ENCODE results near the gene PTDSS2. TPM values are rescaled to one million over a fixed set of nuclear protein-coding genes. Genes with fewer than 3 reads are reported as not detected.

PTDSS2 gene
- total and polyA plus RNA-seq, 9 of the 15 experiments (the other 6 are each of a cell fraction or from before 2014, with no cell fraction given) = 0.45 to 53.9 (median 17.2) TPM

DNA sequence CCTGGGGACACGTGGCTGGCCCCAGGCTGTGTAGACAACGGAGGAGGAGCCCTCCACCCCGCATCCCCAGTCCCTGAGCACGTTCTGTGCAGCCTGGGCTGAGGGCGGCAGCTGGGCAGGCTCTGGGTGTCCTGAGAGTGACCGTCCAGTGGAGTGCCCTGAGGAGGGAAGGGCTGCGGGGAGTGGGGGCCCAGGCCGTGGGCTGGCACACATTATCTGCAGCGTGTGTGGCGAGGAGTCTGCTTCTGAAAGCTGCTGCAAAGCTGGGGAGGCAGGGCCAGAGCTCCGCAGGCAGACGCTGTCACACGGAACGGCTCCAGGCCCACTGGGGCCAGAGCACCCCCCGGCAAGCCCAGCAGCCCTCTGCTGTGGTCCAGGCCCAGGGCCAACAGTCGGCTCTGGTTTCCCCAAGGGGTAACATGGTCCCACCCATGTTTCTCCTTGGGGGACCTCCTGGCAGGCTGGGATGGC, 7.4 kb upstream of the PTDSS2 start:
- in situ Hi-C loops (cut with MboI) (no loop called here), intact Hi-C loops (cut with micrococcal nuclease) (loop anchor here (5.0 kb wide), 1 partner anchor 75 kb away; no protein-coding TSS in a partner anchor)
- POLR2A ChIA-PET = no interaction called here
- Histone ChIP-seq H3K9me1 (ENCODE audit: control insufficient read depth, insufficient read depth, low read length) (no peaks in the 10 kb centered on the region), H3K27me3 (ENCODE audit: control insufficient read depth in 2 of 2, insufficient read depth in 2 of 2, low read length in 2 of 2) (no peaks in the 10 kb centered on the region), H3K9ac (ENCODE audit: insufficient read depth in 1 of 2, low read depth in 2 of 2, low read length in 2 of 2) (peak overlapping the region in 1 of 2 experiments; percentile 72; a peak in 2 of 4 replicates), H2AFZ (ENCODE audit: low read depth, low read length) (peak overlapping the region; percentile 10; the same call in 1 of the 2 replicates), H3K27ac (ENCODE audit: extremely low read depth, low read depth, low read length) (no peak overlapping the region), H4K20me1 (replicated peaks; ENCODE audit: control insufficient read depth, insufficient read depth, low read length) (no peaks in the 10 kb centered on the region), H3K4me3 (no peak overlapping the region), H3K4me1 (replicated peaks in 1 of 2; ENCODE audit: control insufficient read depth in 2 of 2, insufficient read depth in 2 of 2, low read length in 2 of 2) (peaks cover 18 to 78% of the 10 kb centered on the region in 2 experiments; a peak in 4 of 5 replicates), H3K36me3 (ENCODE audit: control insufficient read depth, insufficient read depth, low read length) (no peaks in the 10 kb centered on the region), H3K79me2 (ENCODE audit: control insufficient read depth, insufficient read depth, low read length) (no peaks in the 10 kb centered on the region), H3K9me3 (replicated peaks; ENCODE audit: control insufficient read depth, insufficient read depth, low read depth, low read length) (no peaks in the 10 kb centered on the region), H3K4me2 (ENCODE audit: insufficient read depth, low read length) (no peak overlapping the region)
- FAIRE-seq (no peak), ATAC-seq (no peak), DNase-seq (ENCODE audit: extremely low read depth in 1 of 4, low spot score in 3 of 4) (peak in 1 of 4 experiments; percentile 15)
- no peak for TF ChIP-seq ZSCAN32 (CRISPR knock-in tag; IDR thresholded peaks at IDR 0.05)
- TF ChIP-seq HDAC2 (IDR thresholded peaks at IDR 0.05) = no peak
- TF ChIP-seq HEY1 (CRISPR knock-in tag; IDR thresholded peaks at IDR 0.05; ENCODE audit: borderline replicate concordance) = no peak
- TF ChIP-seq ZBTB8A (IDR thresholded peaks at IDR 0.05; ENCODE audit: partially characterized antibody) = no peak
- TF ChIP-seq SMARCB1 (IDR thresholded peaks at IDR 0.05; ENCODE audit: insufficient read length, low read depth) = no peak
- CTCF ChIA-PET (ENCODE audit: low intra/inter-chr PET ratio) = no interaction called here
- WGBS (ENCODE audit: insufficient coverage, low coverage, missing lambda C conversion rate) = 76% methylated on average over 10 of the region's 16 CpGs
- no TSS peak for BruUV-seq (replicated peaks)

DNA sequence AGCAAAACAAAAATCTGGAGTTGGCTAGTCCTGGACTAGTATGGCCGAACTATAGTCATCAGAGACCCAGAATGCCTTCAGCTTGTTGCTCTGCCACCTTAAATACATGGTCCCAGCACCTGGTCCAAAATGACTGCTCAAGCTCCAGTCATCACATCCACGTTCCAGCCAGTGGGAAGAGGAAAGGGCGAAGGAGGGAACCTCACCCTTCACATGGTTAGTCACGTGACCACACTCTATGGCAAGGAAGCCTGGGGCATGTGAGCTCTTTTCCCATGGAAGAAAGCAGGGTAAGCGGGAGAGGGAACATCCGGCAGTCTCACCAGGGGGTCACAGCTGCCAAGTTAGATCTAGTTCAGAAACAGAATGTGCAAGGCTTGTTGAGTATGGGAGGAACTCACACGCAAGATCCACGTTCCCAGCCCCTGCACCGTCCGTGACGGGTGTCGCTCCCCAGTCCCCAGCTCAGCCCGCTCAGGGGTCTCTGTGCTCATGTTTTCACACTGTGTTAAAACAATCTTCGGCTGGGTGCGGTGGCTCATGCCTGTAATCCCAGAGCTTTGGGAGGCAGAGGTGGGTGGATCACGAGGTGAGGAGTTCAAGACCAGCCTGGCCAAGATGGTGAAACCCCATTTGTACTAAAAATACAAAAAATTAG, 6.4 kb upstream of the PTDSS2 start:
- H3K9me3 ChIP-seq (replicated peaks; ENCODE audit: control insufficient read depth, insufficient read depth, low read depth, low read length) = no peaks in the 10 kb centered on the region
- FAIRE-seq (peak; percentile 72), ATAC-seq (no peak), DNase-seq (ENCODE audit: extremely low read depth in 1 of 4, low spot score in 3 of 4) (no peak)
- peak overlapping the region; percentile 15 for H2AFZ ChIP-seq (ENCODE audit: low read depth, low read length)
- no TSS peak for BruUV-seq (replicated peaks)
- no peak overlapping the region for H3K27ac ChIP-seq (ENCODE audit: extremely low read depth, low read depth, low read length)
- H3K4me2 ChIP-seq (ENCODE audit: insufficient read depth, low read length) = no peak overlapping the region
- POLR2A ChIA-PET = no interaction called here
- intact Hi-C loops (cut with micrococcal nuclease) = loop anchor here (5.0 kb wide), 1 partner anchor 74 kb away; no protein-coding TSS in a partner anchor
- in situ Hi-C loops (cut with MboI) = no loop called here
- no peaks in the 10 kb centered on the region for H3K9me1 ChIP-seq (ENCODE audit: control insufficient read depth, insufficient read depth, low read length)
- 74% methylated on average over 15 of the region's 16 CpGs for WGBS (ENCODE audit: insufficient coverage, low coverage, missing lambda C conversion rate)
- H3K9ac ChIP-seq (ENCODE audit: insufficient read depth in 1 of 2, low read depth in 2 of 2, low read length in 2 of 2) = peak overlapping the region in 1 of 2 experiments; percentile 6; a peak in 2 of 4 replicates
- no peaks in the 10 kb centered on the region for H4K20me1 ChIP-seq (replicated peaks; ENCODE audit: control insufficient read depth, insufficient read depth, low read length)
- H3K4me3 ChIP-seq = no peak overlapping the region
- CTCF ChIA-PET (ENCODE audit: low intra/inter-chr PET ratio) = no interaction called here
- peaks cover 19 to 79% of the 10 kb centered on the region in 2 experiments; a peak in 4 of 5 replicates for H3K4me1 ChIP-seq (replicated peaks in 1 of 2; ENCODE audit: control insufficient read depth in 2 of 2, insufficient read depth in 2 of 2, low read length in 2 of 2)
- H3K27me3 ChIP-seq (ENCODE audit: control insufficient read depth in 2 of 2, insufficient read depth in 2 of 2, low read length in 2 of 2) = no peaks in the 10 kb centered on the region
- peaks cover 4% of the 10 kb centered on the region for H3K79me2 ChIP-seq (ENCODE audit: control insufficient read depth, insufficient read depth, low read length)
- H3K36me3 ChIP-seq (ENCODE audit: control insufficient read depth, insufficient read depth, low read length) = no peaks in the 10 kb centered on the region
- TF ChIP-seq MECOM (CRISPR knock-in tag; IDR thresholded peaks at IDR 0.05) = peak; percentile 40; the same call in 1 of the 2 replicates
- TF ChIP-seq TEAD1 (CRISPR knock-in tag; IDR thresholded peaks at IDR 0.05) = 0 out of 4 replicates have a peak, but pooled peaks of 1 of the 2 experiments have one; percentile 18
- TF ChIP-seq RAD51 (IDR thresholded peaks at IDR 0.05; ENCODE audit: borderline replicate concordance, low read depth) = peak; percentile 84
- TF ChIP-seq FOXP1 (CRISPR knock-in tag; IDR thresholded peaks at IDR 0.05) = no peak
